Stimulated activated CD8-positive, alpha-beta memory T cell treated with anti-CD3 and anti-CD28 coated beads, Interleukin-4, amount 100 ng/mL, for 48 hours (primary cell): ENCODE measurements around the gene BRD9.
"Not testable (repeated sequence)": the region's sequence is repeated elsewhere in the genome, so short reads cannot be mapped to it uniquely, and the experiment has no call there.

Experiments used
- DNase-seq: peaks from one replicate; pipeline ENCODE4 v3.0.0-alpha.2; 2020

Gene BRD9

DNA sequence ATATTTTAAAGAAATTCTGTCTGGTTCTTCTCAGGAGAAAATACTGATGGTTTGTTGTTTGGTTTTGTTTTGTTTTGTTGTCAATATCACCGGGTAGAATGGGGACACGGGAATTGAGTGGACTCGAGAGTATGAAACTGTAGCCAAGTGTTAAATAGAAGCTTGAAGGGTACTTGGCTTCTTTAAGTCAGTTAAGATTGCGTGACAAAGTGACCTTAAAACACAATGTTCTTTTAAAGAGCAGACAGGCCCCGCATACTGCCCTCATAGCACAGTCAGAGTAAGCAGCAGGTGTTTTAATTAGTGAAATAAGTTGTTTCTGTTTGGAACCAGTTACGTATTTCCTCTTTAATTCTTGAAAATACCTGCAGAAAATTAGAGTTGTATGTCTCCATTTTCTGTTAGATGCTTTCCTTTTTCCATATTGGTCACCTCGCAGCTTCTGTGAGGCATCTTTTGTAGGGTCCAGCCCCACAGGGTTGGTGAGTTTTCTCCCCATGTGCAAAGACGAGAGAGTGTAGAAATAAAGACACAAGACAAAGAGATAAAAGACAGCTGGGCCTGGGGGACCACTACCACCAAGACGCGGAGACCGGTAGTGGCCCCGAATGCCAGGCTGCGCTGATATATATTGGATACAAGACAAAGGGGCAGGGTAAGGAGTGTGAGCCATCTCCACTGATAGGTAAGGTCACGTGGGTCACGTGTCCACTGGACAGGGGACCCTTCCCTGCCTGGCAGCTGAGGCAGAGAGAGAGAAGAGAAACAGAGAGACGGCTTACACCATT is 9.7 kb upstream of the BRD9 start:
- DNase-seq, result no peak

DNA sequence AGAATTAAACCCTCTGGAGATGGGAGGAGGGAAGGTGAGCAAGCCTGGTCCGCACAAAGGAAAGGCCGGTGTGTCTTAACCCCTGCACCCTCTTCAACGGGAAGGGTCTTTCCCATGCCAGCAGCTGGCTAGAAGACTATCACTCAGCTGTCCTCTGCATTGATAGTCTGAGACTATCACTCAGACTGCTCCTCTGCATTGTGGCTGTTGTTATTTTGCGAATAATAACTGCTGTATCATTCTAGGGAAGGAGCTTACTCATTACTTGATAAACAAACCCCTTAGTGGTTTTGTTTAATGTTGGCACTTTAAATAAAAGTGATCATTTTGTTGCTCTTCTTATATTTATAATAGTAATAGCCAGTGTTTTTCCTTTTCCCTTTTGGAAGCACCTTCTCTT is 8.2 kb upstream of the BRD9 start:
- DNase-seq, result no peak

GRCh38 chr5:893711-894110 is 1.1 kb upstream of the BRD9 start:
- DNase-seq, result no peak

DNA sequence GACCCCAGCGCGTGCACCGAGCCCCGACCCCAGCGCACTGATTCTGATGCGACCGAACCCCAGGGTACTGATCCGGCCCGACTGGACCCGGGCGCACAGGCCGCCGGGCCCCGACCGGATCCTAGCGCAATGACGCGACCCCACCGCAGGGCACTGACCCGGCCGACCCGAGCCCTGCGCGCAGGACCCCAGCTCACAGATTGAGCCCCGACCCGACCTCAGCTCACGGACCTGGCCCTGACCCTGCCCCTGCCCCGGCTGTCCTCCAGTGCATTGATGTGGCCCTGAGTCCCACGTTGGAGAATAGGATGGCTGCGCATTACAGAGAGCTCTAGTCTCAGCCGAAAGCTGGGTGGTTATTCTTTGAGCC is 521 bp upstream of the BRD9 start:
- no peak for DNase-seq

GRCh38 chr5:891837-892393 is 686 bp downstream of the BRD9 start:
- peak; percentile 42 for DNase-seq

DNA sequence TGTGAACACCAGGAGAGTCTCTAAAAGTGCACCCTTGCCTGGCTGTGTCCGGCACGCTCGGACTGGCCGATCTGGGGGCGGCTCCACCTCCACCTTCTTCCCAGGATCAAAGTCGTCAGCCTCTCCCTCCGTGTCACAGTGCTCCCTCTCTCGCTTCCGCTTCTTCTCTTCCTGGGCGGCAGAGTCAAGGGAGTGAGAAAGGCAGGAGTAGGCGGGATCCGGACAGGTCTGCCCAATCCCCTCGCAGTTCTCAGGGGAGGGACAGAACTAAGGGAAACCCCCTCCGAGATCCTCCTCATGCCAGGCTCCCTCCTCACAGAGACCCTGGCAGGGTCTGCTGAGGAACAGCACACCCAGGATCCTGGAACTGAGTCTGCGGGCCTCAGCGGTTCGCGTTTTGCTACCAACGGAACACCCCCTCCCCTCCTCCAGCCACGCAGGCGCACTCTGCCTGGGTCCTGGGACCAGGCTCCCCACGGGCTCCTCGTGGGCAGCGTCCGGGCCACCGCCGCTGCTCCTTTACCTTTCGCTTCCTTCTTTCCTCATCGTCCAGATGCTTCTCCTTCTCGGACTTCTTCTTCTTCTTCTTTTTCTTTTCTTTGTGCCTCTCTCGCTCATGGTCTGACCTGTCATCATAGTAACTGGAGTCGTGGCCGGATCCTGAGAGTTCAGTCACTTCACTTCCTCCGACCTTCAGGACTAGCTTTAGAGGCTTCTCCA is 1.3 kb downstream of the BRD9 start:
- DNase-seq, result no peak

- no peak for DNase-seq
These were observed 3.4 kb downstream of the BRD9 start for GRCh38 chr5:889075-889710.

DNA sequence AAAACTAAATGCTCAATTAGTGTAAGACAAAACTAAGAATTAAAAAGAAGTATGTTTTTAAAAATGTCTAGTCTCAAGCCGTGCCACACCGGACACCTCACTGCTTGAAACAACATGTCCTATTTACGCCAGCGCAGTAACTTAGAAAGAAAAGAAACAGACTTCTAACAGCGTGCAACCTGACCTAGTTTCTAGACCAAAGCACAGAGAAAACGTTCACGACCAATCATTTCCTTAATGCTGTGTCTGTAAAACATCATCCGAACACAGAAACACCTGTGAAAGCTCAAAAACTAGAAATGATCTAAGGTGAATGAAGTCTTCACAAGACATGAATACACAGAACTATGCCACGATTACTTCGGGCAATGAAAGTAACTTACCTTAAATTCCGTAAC is 4.0 kb downstream of the BRD9 start:
- no peak for DNase-seq

DNA sequence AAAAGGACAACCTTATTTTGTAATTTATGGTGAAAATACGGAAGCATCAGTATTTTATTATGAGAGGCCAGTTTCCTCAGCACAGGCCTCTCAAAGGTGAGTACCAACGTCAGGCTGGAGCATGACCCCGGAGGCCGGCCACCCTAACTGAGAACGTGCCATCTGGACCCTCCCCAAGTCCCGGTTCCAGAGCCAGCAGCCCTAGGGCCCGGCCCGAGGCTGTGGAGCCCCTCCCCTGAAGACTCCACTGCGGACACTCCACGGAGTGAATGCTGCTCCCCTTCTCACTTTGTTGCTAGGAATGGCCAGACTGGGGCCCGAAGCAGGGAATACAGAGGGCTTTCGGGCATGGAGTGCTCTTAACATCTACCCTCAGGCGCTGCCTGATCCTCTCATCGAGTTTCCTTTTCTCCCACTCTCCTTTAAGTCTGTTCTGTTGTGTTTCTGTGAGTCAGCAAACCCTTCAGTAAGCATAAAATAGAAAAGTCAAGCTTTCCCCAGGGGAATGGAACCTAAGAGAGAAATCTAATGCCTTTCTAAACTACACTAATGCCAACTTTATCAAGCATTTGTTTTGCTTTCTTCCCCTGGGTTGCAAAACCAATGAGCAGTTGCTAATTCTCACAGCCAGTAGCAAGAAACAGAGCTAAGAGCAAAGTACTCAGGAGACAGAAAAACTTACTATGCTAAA is 4.5 kb downstream of the BRD9 start:
- no peak for DNase-seq

DNA sequence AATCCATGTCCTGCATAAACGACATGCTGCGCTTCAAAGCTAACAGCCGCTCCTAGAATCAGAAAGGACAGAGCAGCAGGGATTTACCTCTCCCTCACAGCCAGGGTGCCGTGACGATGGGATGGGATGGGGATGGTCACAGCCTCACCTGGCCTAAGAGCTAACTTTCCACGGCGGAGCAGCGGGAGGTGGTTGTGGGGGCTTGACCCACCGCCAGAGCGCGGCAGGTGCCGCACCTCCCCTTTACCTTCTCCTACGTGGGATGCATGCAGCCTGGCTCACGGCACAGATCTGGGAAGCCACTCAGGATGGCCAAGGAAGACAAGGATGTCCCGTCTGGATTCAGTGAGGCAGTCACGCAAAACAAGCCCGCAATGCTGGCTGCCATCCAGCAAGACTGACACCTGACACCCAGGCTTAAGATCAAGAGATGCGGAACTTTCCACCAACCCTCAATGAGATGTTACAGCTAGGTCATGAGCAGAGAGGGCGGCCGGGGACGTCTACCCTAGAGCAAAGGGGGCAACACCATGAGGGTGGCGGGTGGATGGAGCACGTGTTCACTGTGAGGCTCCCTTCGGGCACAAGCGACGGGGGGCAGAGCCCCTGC is 5.8 kb downstream of the BRD9 start:
- no peak for DNase-seq

GRCh38 chr5:886036-886435 is 6.6 kb downstream of the BRD9 start:
- no peak for DNase-seq

DNA sequence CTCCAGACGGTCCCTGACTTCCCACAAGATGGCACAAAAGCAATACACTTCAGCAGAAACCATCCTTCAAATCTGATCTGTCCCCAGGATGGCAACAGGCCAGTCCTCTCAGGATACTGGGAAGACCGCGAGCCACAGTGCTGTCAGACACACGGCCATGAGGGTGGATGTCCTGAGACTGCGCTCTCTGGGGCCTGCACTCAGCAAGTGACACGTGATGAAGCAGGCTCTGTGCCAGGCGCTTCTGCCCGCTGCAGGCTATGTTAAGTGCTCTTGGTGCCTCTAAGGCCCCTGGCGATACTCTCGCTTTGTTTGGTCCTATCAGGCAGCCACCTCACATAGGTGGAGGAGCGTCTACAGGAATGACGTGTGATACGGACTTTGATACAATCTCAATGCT is 7.1 kb downstream of the BRD9 start:
- DNase-seq, result no peak

- no peak for DNase-seq
These were observed 7.5 kb downstream of the BRD9 start for GRCh38 chr5:885127-885442.

GRCh38 chr5:884345-885126 is 8.1 kb downstream of the BRD9 start:
- no peak for DNase-seq

DNA sequence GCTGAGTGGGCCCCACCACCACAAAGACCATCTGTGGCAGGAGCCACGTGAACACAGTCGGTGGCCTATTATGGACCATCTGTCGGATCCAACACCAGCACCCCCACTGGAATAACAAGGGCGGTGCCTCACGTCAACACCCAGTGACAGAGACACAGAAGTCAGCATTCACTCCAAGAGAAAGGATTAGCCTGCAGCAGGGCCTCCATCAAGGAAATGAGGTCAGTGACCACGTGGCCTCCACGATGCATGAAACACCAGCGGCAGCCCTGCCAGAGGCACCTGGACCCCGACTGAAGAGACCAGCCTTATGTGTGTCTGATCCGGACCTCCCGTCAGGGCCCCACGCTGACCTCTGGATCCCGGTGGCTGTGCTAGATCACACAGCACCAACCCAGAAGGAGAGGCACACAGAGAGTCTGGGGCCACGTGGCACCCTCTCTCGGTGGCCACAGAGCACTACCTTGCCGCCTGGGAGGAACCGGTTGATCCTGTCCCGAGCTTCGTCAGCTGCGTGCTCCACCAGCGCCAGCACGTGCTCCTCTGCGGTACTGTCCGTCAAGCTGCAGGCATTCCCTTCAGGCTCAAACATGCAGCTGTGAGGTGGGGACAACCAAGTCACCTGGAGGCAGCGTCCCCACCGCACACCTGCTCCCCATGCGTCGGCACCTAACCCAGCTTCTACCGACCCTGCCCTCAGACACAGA is 9.0 kb downstream of the BRD9 start:
- no peak for DNase-seq

- no peak for DNase-seq
These were observed 10.1 kb downstream of the BRD9 start for GRCh38 chr5:882253-883183.

DNA sequence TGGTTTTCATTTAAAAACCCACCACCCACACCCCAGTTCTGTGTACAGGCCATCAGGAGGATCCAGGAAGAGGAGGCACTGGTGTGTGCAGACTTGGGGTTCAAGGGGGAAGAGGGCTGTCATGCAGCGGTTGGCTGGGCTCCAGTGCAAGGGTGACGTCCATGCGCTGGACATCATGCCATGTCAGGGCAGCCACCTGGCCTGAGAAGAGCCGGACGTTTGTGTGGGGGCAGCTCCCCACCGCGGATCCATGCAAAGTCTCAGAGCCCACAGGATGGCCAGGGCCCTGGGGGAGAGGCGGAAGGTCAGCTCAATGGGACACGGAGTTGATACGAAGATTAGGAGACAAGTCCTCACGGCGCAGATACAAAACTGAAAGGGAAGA is 11.1 kb downstream of the BRD9 start:
- no peak for DNase-seq

DNA sequence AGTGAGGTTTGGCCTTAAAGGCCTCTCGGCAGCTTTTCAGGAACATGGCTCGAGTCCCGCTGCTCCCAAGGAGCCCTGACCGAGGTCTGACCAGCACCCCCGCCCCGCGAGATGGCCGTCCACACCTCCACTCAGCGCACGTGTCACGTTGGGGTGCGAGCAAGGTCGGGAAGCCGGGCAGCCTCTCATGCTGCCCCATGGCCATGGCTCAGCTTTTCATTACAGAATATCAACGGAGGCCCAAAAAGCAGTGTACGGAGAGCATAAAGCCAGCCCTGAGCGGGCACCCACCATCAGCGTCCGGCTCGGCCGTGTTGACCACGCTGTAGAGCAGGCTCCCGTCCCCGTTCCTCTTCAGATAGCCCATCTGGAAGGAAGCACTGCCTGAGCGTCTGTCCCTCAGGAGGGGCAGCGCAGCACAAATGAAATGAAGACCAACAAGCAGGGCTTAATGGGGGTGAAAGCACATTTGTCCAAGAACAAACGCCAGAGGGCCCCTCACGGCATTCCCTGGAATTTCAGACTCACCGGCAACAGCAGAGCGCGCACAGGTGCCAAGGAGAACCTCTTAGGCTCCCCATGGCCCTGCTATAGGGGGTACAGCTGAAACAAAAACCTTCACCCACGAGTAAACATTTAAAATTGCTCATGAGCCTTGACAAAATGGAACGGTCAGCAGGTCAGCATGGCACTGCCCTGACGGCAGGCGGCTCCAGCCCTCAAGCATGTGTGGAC is 11.6 kb downstream of the BRD9 start:
- DNase-seq, result no peak

- DNase-seq, result not testable (repeated sequence)
These were observed 13.9 kb downstream of the BRD9 start for GRCh38 chr5:878677-879076.

- DNase-seq, result no peak
These were observed 14.5 kb downstream of the BRD9 start for GRCh38 chr5:878125-878524.
